H1 (cell line): ENCODE data around the gene P2RY13. TPM values are rescaled to one million over a fixed set of nuclear protein-coding genes. Genes with fewer than 3 reads are reported as not detected.

Source experiments
- CTCF ChIA-PET: fragments of 300-600 bp; sonication (Branson Sonifier 250); formaldehyde crosslinking; loops from one replicate; lab custom pipeline; 2021; ENCODE audit not compliant: partially characterized antibody; lab: Charles Lee
- POLR2A ChIA-PET: fragments of 300-600 bp; sonication (Branson Sonifier 250); formaldehyde crosslinking; loops from one replicate; lab custom pipeline; 2021; ENCODE audit warnings: inconsistent platforms; ENCODE audit not compliant: partially characterized antibody; lab: Charles Lee
- DNase-seq, 2 experiments: peaks; one replicate each; pipeline versions ENCODE4 v3.0.0 to v3.0.0-alpha.2; 2010 to 2022; ENCODE audit warnings: low spot score in 2 of 2, low read depth in 1 of 2, mixed read lengths in 1 of 2
- FAIRE-seq: peaks from 2 replicates; lab custom pipeline; 2011; peaks lifted over from hg19 to GRCh38; lab: Jason Lieb, UNC
- H2AFZ ChIP-seq: 2 replicates; pipeline ENCODE4 v1.8.1; 2012; ENCODE audit warnings: low read length, inconsistent platforms
- H2AK5ac ChIP-seq: 2 replicates; pipeline ENCODE4 v1.6.1; 2013; ENCODE audit warnings: low read depth, low read length
- H2BK120ac ChIP-seq: replicated peaks from 2 replicates; pipeline ENCODE3; 2013; ENCODE audit warnings: low read depth, low read length, inconsistent platforms
- H2BK12ac ChIP-seq: 2 replicates; pipeline ENCODE4 v1.6.1; 2013; ENCODE audit warnings: low read depth, low read length
- H2BK15ac ChIP-seq: 2 replicates; pipeline ENCODE4 v1.6.1; 2013; ENCODE audit warnings: low read length
- H2BK20ac ChIP-seq: 2 replicates; pipeline ENCODE4 v1.6.1; 2013; ENCODE audit warnings: low read length
- H2BK5ac ChIP-seq: 2 replicates; pipeline ENCODE4 v1.6.1; 2013; ENCODE audit warnings: low read depth, low read length
- H3K14ac ChIP-seq: 2 replicates; pipeline ENCODE4 v1.6.1; 2013; ENCODE audit warnings: inconsistent platforms; ENCODE audit not compliant: insufficient read length
- H3K18ac ChIP-seq: 2 replicates; pipeline ENCODE4 v1.6.1; 2013; ENCODE audit warnings: low read length; ENCODE audit errors: extremely low read depth
- H3K23ac ChIP-seq: 2 replicates; pipeline ENCODE4 v1.6.1; 2013; ENCODE audit warnings: inconsistent platforms; ENCODE audit not compliant: insufficient read length
- H3K23me2 ChIP-seq: 2 replicates; pipeline ENCODE4 v1.6.1; 2013; ENCODE audit warnings: low read depth, low read length
- H3K27ac ChIP-seq: 2 replicates; pipeline ENCODE4 v1.6.1; 2011; ENCODE audit warnings: low read depth, low read length, inconsistent platforms
- H3K27me3 ChIP-seq, 4 experiments: replicated peaks in 1 of 4; 1 replicate in 1 of 4; 2 replicates in 3 of 4; pipeline versions ENCODE4 v1.6.1 to v1.8.1; 2011 to 2013; ENCODE audit warnings: low read length in 3 of 4, mild to moderate bottlenecking in 3 of 4, inconsistent platforms in 2 of 4, mixed read lengths in 2 of 4, moderate library complexity in 1 of 4; ENCODE audit not compliant: control insufficient read depth in 3 of 4, insufficient read depth in 3 of 4; ENCODE audit errors: extremely low read depth in 1 of 4
- H3K36me3 ChIP-seq, 4 experiments: 2 replicates each; pipeline versions ENCODE4 v1.6.1 to v1.8.1; 2011 to 2013; ENCODE audit warnings: mild to moderate bottlenecking in 4 of 4, low read length in 3 of 4, moderate library complexity in 2 of 4, control low read depth in 1 of 4, inconsistent platforms in 1 of 4; ENCODE audit not compliant: insufficient read depth in 4 of 4, control insufficient read depth in 2 of 4
- H3K4ac ChIP-seq: replicated peaks from 2 replicates; pipeline ENCODE3; 2013; ENCODE audit warnings: low read length, low read depth, mixed read lengths, inconsistent platforms; ENCODE audit not compliant: insufficient read length
- H3K4me1 ChIP-seq, 4 experiments: replicated peaks in 1 of 4; 1 replicate in 1 of 4; 2 replicates in 3 of 4; pipeline versions ENCODE4 v1.6.1 to v1.8.1; 2011 to 2013; ENCODE audit warnings: low read length in 3 of 4, inconsistent platforms in 2 of 4, mixed read lengths in 1 of 4; ENCODE audit not compliant: insufficient read depth in 4 of 4, control insufficient read depth in 3 of 4
- H3K4me2 ChIP-seq, 2 experiments: 2 replicates each; pipeline versions ENCODE4 v1.6.1 to v1.8.1; 2011 to 2013; ENCODE audit warnings: low read depth in 2 of 2, low read length in 2 of 2, control low read depth in 1 of 2, inconsistent platforms in 1 of 2, mild to moderate bottlenecking in 1 of 2; ENCODE audit not compliant: insufficient read depth in 1 of 2
- H3K4me3 ChIP-seq, 4 experiments: fragments of 200-600, 300-600 bp in 1 of 4; sonication (generic), shearing (Covaris generic), sonication (Bioruptor Twin) in 1 of 4; 2 replicates each; pipeline versions ENCODE4 v1.5.1 to v1.8.1; 2011 to 2016; ENCODE audit warnings: low read length in 4 of 4, low read depth in 3 of 4, control low read depth in 2 of 4, inconsistent platforms in 2 of 4, mild to moderate bottlenecking in 2 of 4, mixed read lengths in 1 of 4, moderate library complexity in 1 of 4; ENCODE audit not compliant: insufficient read depth in 2 of 4; ENCODE audit errors: extremely low read depth in 1 of 4
- H3K56ac ChIP-seq: replicated peaks from 2 replicates; pipeline ENCODE3; 2013; ENCODE audit warnings: low read depth, mild to moderate bottlenecking, mixed read lengths, low read length, inconsistent platforms; ENCODE audit not compliant: insufficient read length
- H3K79me1 ChIP-seq: 2 replicates; pipeline ENCODE4 v1.6.1; 2013; ENCODE audit warnings: low read depth, low read length, control low read depth
- H3K79me2 ChIP-seq, 2 experiments: 2 replicates each; pipeline versions ENCODE4 v1.6.1 to v1.8.1; 2012 to 2013; ENCODE audit warnings: low read length in 2 of 2, mild to moderate bottlenecking in 2 of 2, inconsistent platforms in 1 of 2; ENCODE audit not compliant: insufficient read depth in 2 of 2, control insufficient read depth in 1 of 2
- H3K9ac ChIP-seq, 4 experiments: replicated peaks in 1 of 4; 1 replicate in 1 of 4; 2 replicates in 3 of 4; pipeline versions ENCODE4 v1.6.1 to v1.8.1; 2011 to 2013; ENCODE audit warnings: low read depth in 3 of 4, low read length in 3 of 4, control low read depth in 2 of 4, mild to moderate bottlenecking in 2 of 4, moderate library complexity in 2 of 4, inconsistent platforms in 1 of 4; ENCODE audit errors: extremely low read depth in 1 of 4
- H3K9me3 ChIP-seq, 2 experiments: 2 replicates each; pipeline versions ENCODE4 v1.6.1 to v1.8.1; 2012 to 2013; ENCODE audit warnings: mild to moderate bottlenecking in 2 of 2, moderate library complexity in 2 of 2, control low read depth in 1 of 2, inconsistent platforms in 1 of 2, low read depth in 1 of 2, low read length in 1 of 2, mixed read lengths in 1 of 2; ENCODE audit not compliant: insufficient read depth in 2 of 2
- H4K20me1 ChIP-seq, 2 experiments: replicated peaks in 1 of 2; 2 replicates each; pipeline versions ENCODE3 to v1.8.1; 2011 to 2013; ENCODE audit warnings: inconsistent platforms in 2 of 2, low read length in 2 of 2, mild to moderate bottlenecking in 1 of 2; ENCODE audit not compliant: insufficient read depth in 2 of 2, control insufficient read depth in 1 of 2
- H4K5ac ChIP-seq: 2 replicates; pipeline ENCODE4 v1.6.1; 2013; ENCODE audit warnings: low read length, low read depth, mixed read lengths, inconsistent platforms; ENCODE audit not compliant: insufficient read length
- H4K8ac ChIP-seq: 2 replicates; pipeline ENCODE4 v1.8.0; 2013; ENCODE audit warnings: mild to moderate bottlenecking, moderate library complexity, low read length, inconsistent platforms; ENCODE audit not compliant: insufficient read depth; ENCODE audit errors: extremely low read depth
- H4K91ac ChIP-seq: replicated peaks from 2 replicates; pipeline ENCODE3; 2013; ENCODE audit warnings: low read length, mixed read lengths, inconsistent platforms; ENCODE audit not compliant: insufficient read length
- ASH2L ChIP-seq: fragments of 200-600, 300-600 bp; sonication (generic); IDR thresholded peaks from one replicate; pipeline ENCODE4 v1.7.1; 2017; ENCODE audit warnings: low read length
- BACH1 ChIP-seq: IDR thresholded peaks from 2 replicates; pipeline ENCODE4 v1.6.1; 2012; ENCODE audit warnings: low read length, improper control_type of control experiment
- BRCA1 ChIP-seq: IDR thresholded peaks from 2 replicates; pipeline ENCODE4 v1.6.1; 2012; ENCODE audit warnings: low read depth, low read length, improper control_type of control experiment
- EGR1 ChIP-seq: IDR thresholded peaks from 2 replicates; pipeline ENCODE4 v1.6.1; 2011; ENCODE audit warnings: low read depth, low read length, borderline replicate concordance
- EZH2 ChIP-seq: fragments of 200-600 bp; sonication (generic); IDR thresholded peaks from 2 replicates; pipeline ENCODE4 v1.7.1; 2012; ENCODE audit warnings: low read depth, mild to moderate bottlenecking, moderate library complexity, low read length, inconsistent platforms; ENCODE audit not compliant: severe bottlenecking
- FOSL1 ChIP-seq: IDR thresholded peaks from 2 replicates; pipeline ENCODE4 v1.6.1; 2011; ENCODE audit warnings: mild to moderate bottlenecking, low read depth, low read length, moderate library complexity; ENCODE audit not compliant: insufficient read depth
- JUND ChIP-seq: IDR thresholded peaks from 2 replicates; pipeline ENCODE4 v1.6.1; 2011; ENCODE audit warnings: mild to moderate bottlenecking, improper control_type of control experiment, low read length
- KDM4A ChIP-seq: IDR thresholded peaks from one replicate; pipeline ENCODE4 v1.7.1; 2012; ENCODE audit warnings: low read depth, mild to moderate bottlenecking, moderate library complexity, low read length, inconsistent platforms; ENCODE audit not compliant: severe bottlenecking
- MAFK ChIP-seq: IDR thresholded peaks from 2 replicates; pipeline ENCODE4 v1.6.1; 2012; ENCODE audit warnings: low read depth, mild to moderate bottlenecking, improper control_type of control experiment, low read length
- POLR2AphosphoS5 ChIP-seq: IDR thresholded peaks from 2 replicates; pipeline ENCODE4 v1.6.1; 2011; ENCODE audit warnings: low read depth, low read length
- POU5F1 ChIP-seq: IDR thresholded peaks from 2 replicates; pipeline ENCODE4 v1.6.1; 2011; ENCODE audit warnings: low read depth, mild to moderate bottlenecking, low read length, moderate library complexity
- RBBP5 ChIP-seq: IDR thresholded peaks from 2 replicates; pipeline ENCODE4 v1.7.1; 2012; ENCODE audit warnings: low read depth, mild to moderate bottlenecking, inconsistent platforms, low read length, moderate library complexity, borderline replicate concordance
- RNF2 ChIP-seq: fragments of 200-900, 300-1000 bp; sonication (generic); IDR thresholded peaks from 2 replicates; pipeline ENCODE4 v1.7.1; 2016; ENCODE audit warnings: borderline replicate concordance, low read depth, mild to moderate bottlenecking, antibody characterized with exemption, low read length; ENCODE audit not compliant: poor library complexity, severe bottlenecking; ENCODE audit errors: missing control alignments
- SRF ChIP-seq: IDR thresholded peaks from 2 replicates; pipeline ENCODE4 v1.6.1; 2011; ENCODE audit warnings: mild to moderate bottlenecking, low read depth, low read length, moderate library complexity
- TCF12 ChIP-seq: IDR thresholded peaks from 2 replicates; pipeline ENCODE4 v1.6.1; 2011; ENCODE audit warnings: low read depth, mild to moderate bottlenecking, low read length
- ZNF274 ChIP-seq: IDR thresholded peaks from 2 replicates; pipeline ENCODE4 v1.7.0; 2012; ENCODE audit warnings: low read length, borderline replicate concordance; ENCODE audit errors: extremely low read depth
- WGBS, 2 experiments: shearing (Covaris generic) in 1 of 2; methylation state at CpG; one replicate each; pipeline versions ENCODE4 v1.1.6 to v1.1.7; 2013 to 2015; ENCODE audit warnings: low lambda C conversion rate in 2 of 2, mixed read lengths in 2 of 2, inconsistent platforms in 1 of 2, low coverage in 1 of 2, missing lambda C conversion rate in 1 of 2; ENCODE audit not compliant: insufficient replicate concordance in 2 of 2, insufficient coverage in 1 of 2, insufficient read length in 1 of 2; ENCODE audit errors: extremely low coverage in 1 of 2, missing lambda C conversion rate in 1 of 2; 5-methylcytosine and 5-hydroxymethylcytosine counted together
- polyA plus RNA-seq, 7 experiments: library from polyadenylated mRNA; depleted of rRNA in 3 of 7; stranded (reverse) in 5 of 7; unstranded in 2 of 7; fragments of >200 nt in 5 of 7; fragments of 200-250 nt in 2 of 7; gene quantifications; 1 replicate in 5 of 7; 2 replicates in 1 of 7; 4 replicates in 1 of 7; pipeline versions ENCODE4 v1.2.1 to v1.2.3, GENCODE V29; 2011 to 2013; ENCODE audit warnings: missing spikeins in 2 of 7, mixed read lengths in 2 of 7
- total RNA-seq: library from RNA; stranded (reverse); fragmentation: NEBNext Ultra II Directional; extraction: Animal tissue kit (Norgen Biotek cat#: 25700); gene quantifications from 2 replicates; pipeline ENCODE4 v1.2.1, GENCODE V29; 2021

The P2RY13 gene
- total and polyA plus RNA-seq, 2 of the 8 experiments (the other 6 are each of a cell fraction or from before 2014, with no cell fraction given) = not detected

DNA sequence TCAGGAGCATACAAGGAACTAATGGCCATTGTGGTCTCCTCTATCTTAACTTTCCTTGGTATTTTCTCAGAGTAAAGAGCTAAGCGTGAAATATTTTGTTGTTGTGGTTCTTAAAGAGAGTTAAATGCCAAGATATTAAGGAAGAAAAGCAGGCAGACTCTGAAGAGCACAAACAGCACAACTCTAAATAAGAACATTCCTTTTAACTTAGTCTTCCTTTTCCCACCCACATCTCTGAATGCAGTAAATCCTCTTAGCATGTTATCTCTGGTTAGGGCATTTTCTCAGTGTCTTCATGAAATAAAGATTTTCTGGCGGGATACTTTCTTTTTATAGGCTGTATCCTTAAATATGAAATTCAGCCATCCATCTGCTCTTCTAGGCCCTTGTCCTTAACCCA is 14.2 kb downstream of the P2RY13 start:
- no peak overlapping the region for H4K91ac ChIP-seq
- no peak overlapping the region for H2AFZ ChIP-seq
- FAIRE-seq (no peak), DNase-seq (no peak)
- H4K5ac ChIP-seq = no peak overlapping the region
- H2BK15ac ChIP-seq = no peak overlapping the region
- no peaks in the 10 kb centered on the region for H3K79me1 ChIP-seq
- no peak overlapping the region for H3K4me3 ChIP-seq
- no peak overlapping the region for H3K56ac ChIP-seq
- no peak overlapping the region for H3K4me2 ChIP-seq
- H2BK12ac ChIP-seq = no peak overlapping the region
- no peaks in the 10 kb centered on the region for H3K27me3 ChIP-seq
- H3K23me2 ChIP-seq = no peaks in the 10 kb centered on the region
- no peak overlapping the region for H3K18ac ChIP-seq
- H2AK5ac ChIP-seq = no peak overlapping the region
- H3K14ac ChIP-seq = no peak overlapping the region
- H2BK5ac ChIP-seq = no peak overlapping the region
- H3K79me2 ChIP-seq = no peaks in the 10 kb centered on the region
- H2BK120ac ChIP-seq = no peak overlapping the region
- ChIA-PET CTCF (interaction anchor here (1.0 kb wide), 1 partner anchor 22 kb away, joined by 3 read pairs; no protein-coding TSS in a partner anchor), POLR2A (no interaction called here)
- WGBS, 2 experiments = 86% methylated on average over 2 of the region's 2 CpGs; no CpG with 5 or more reads in 1 of the 2 experiments
- H3K23ac ChIP-seq = no peak overlapping the region
- no peak overlapping the region for H2BK20ac ChIP-seq
- H3K4me1 ChIP-seq = peaks cover 3 to 12% (median 6%) of the 10 kb centered on the region in 4 experiments; a peak in 4 of 7 replicates
- no peak overlapping the region for H3K27ac ChIP-seq
- no peaks in the 10 kb centered on the region for H3K9me3 ChIP-seq
- H4K8ac ChIP-seq = no peak overlapping the region
- H3K36me3 ChIP-seq = no peaks in the 10 kb centered on the region
- no peak overlapping the region for H3K9ac ChIP-seq
- H3K4ac ChIP-seq = no peak overlapping the region
- no peaks in the 10 kb centered on the region for H4K20me1 ChIP-seq
- TF ChIP-seq TCF12 (no peak), ZNF274 (no peak), POU5F1 (no peak), MAFK (no peak), FOSL1 (no peak), SRF (no peak), RBBP5 (no peak), EZH2 (no peak), POLR2AphosphoS5 (no peak), RNF2 (no peak), JUND (no peak), EGR1 (no peak), BACH1 (no peak), ASH2L (no peak), KDM4A (no peak), BRCA1 (no peak)
